Activated CD4-positive, alpha-beta T cell treated with anti-CD3 and anti-CD28 coated beads, Interleukin-2, amount 10 ng/mL, durations not matched to agents 24 days and 14 days (primary cell): ENCODE measurements around the gene TSHZ1. TPM values are rescaled to one million over a fixed set of nuclear protein-coding genes. Genes with fewer than 3 reads are reported as not detected.

ENCODE experiments used
- DNase-seq: peaks from one replicate; pipeline ENCODE4 v3.0.0; 2022
- H3K27ac Mint-ChIP-seq: one replicate; pipeline ENCODE4 v1.8.0; 2022; ENCODE audit warnings: mild to moderate bottlenecking, mixed read lengths
- H3K27me3 Mint-ChIP-seq: one replicate; pipeline ENCODE4 v1.8.0; 2022; ENCODE audit warnings: mixed read lengths
- H3K36me3 Mint-ChIP-seq: one replicate; pipeline ENCODE4 v1.8.0; 2022; ENCODE audit warnings: low read depth, mild to moderate bottlenecking, mixed read lengths
- H3K4me1 Mint-ChIP-seq: one replicate; pipeline ENCODE4 v1.8.0; 2021; ENCODE audit warnings: mixed read lengths
- H3K4me3 Mint-ChIP-seq: one replicate; pipeline ENCODE4 v1.8.0; 2022; ENCODE audit warnings: mild to moderate bottlenecking, moderate library complexity, mixed read lengths
- H3K9me3 Mint-ChIP-seq: one replicate; pipeline ENCODE4 v1.8.0; 2021; ENCODE audit warnings: mixed read lengths
- intact Hi-C: fragments of 100-400 bp; cut with micrococcal nuclease; formaldehyde crosslinking; loops from one replicate; pipeline ENCODE4 v1.15.1; 2023
- total RNA-seq: library from RNA; stranded (reverse); gene quantifications from 2 replicates; pipeline ENCODE4 v1.2.3, GENCODE V29; 2022

The TSHZ1 gene
- total RNA-seq, 1 donor from 2014 or later = 12.4 TPM

DNA sequence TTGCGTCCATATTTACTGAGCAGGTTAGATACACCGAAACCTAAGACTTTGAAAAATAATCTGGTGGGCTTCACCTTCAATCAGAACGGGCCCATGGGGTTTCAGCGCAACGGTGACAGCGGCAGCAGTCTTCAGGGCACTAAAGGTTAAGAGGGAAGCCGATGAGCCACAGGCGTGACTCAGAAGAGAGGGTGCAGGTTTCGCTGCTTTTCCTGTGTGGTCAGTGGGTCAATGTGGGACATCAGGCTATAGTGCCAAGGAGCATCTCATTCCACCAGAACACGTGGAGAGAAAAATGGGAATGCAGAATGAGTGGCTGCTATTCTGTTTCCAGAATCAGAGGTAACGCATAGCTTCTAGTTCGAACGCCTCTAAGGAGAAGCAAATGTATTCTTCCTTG, 10.5 kb upstream of the TSHZ1 start:
- H3K27ac Mint-ChIP-seq = no peak overlapping the region
- intact Hi-C loops = no loop called here
- no peaks in the 10 kb centered on the region for H3K9me3 Mint-ChIP-seq
- no peak for DNase-seq
- no peak overlapping the region for H3K4me3 Mint-ChIP-seq
- H3K27me3 Mint-ChIP-seq = peaks cover 6% of the 10 kb centered on the region
- peaks cover 3% of the 10 kb centered on the region for H3K4me1 Mint-ChIP-seq
- H3K36me3 Mint-ChIP-seq = peaks cover 20% of the 10 kb centered on the region

DNA sequence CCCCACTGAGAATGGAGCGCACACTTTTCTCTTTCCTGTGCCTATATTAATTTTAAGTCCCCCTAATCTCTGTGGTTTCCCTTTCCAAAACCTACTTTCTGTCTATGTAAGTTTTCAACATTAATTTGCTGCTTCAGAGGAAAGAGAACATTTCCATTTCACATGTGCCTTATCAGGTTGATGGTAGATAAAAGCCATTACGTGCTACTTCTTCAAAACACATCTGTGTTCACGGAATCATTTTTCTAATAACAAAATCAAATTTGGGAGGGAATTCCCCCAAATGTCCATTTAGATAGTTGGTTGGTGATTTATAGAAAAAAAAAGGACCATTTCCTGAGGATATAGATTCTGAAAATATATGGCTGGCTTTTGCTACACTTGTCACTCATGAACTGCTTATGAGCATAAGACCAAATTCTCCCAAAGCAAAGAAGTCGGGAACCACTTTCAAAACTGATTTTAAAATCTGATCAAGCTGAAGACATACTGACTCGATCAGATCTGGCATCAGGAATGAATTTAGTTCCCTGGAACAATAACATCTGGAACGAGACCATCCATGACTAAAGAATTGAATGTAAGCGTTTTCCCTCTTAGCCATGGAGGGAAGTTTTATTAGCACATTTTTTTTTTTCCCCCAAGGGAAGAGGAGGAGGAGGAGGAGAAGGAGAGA, 9.9 kb upstream of the TSHZ1 start:
- no peak overlapping the region for H3K4me3 Mint-ChIP-seq
- no peak overlapping the region for H3K27ac Mint-ChIP-seq
- H3K36me3 Mint-ChIP-seq = peaks cover 23% of the 10 kb centered on the region
- DNase-seq = no peak
- H3K9me3 Mint-ChIP-seq = no peaks in the 10 kb centered on the region
- intact Hi-C loops = no loop called here
- H3K4me1 Mint-ChIP-seq = peaks cover 9% of the 10 kb centered on the region
- H3K27me3 Mint-ChIP-seq = peaks cover 12% of the 10 kb centered on the region

DNA sequence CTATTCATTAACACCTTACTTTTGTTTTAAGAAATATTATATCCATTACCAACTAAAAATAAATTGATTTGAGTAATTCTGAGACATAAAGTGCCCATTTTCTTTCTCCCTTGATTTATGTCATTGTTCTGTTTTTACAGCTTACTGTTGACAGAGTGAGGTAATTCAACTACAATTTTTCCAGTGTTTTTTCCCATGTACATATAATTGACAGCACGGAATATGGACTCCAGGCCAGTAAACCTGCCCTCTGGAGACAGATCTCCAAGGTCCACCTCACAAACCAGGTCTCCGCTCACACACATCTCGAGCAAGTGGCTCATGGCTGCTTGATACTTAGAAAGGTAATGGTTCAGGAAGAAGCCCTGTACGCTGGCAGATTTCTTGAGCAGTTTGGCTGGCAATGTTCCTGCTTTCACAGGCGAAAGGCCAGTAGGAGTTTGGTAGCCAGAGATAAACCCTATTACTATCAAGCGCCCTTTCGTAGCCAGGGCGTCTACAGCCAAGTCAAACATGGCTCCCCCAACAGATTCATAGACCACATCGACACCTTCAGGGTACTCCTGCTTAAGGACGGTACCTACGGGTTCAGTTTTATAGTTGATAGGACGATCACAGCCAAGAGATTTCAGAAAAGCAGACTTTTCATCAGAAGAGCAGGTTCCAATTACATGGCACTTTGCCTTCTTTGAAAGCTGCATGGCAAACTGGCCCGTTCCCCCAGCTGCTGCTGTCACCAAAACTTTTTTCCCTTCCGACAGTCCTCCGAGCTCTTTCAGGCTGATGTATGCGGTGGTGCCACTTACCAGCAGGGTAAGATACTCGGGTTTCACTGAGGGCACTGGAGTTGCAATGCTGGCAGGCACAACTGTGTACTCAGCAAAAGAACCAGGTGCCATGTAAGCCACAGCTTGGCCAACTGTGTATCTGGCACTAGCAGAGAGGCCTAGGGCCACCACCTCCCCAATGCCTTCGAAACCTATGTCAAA, 9.0 kb upstream of the TSHZ1 start:
- no peak for DNase-seq

DNA sequence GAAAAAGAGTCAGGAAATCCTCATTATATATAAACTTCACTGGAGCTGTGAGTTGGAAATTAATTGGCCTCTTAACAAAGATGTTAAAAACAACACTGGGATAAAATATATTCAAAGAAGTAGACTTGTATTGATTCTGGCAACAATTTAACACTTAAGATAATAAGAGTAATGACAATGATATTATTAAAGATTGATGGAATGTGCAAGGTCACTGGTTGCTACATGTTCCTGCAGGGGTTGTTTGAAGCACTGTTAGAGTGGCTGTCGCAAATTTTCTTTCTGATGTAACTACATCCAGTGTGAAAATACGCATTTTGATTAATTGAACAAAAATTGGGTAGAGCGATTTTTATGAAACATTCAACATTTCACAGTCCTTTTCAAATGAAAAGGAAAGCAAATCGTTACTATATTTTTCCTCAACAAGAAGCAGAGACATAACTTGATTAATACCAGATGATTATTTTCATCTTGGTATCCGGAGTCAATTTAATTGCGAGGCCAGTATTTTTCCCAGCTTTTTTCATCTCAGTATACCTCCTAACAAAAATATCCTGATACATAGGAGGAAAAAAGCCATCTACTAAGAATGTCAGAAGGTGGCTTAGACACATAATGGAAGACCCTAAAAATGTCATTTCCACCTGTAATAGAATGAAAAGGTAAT, 7.8 kb upstream of the TSHZ1 start:
- H3K36me3 Mint-ChIP-seq = peaks cover 30% of the 10 kb centered on the region
- no peak overlapping the region for H3K27ac Mint-ChIP-seq
- no peak for DNase-seq
- peaks cover 22% of the 10 kb centered on the region for H3K4me1 Mint-ChIP-seq
- intact Hi-C loops = no loop called here
- peaks cover 28% of the 10 kb centered on the region for H3K27me3 Mint-ChIP-seq
- no peaks in the 10 kb centered on the region for H3K9me3 Mint-ChIP-seq
- no peak overlapping the region for H3K4me3 Mint-ChIP-seq

More for the DNA sequence above, 9.0 kb upstream of the TSHZ1 start:
- H3K9me3 Mint-ChIP-seq = no peaks in the 10 kb centered on the region
- intact Hi-C loops = no loop called here
- no peak overlapping the region for H3K4me3 Mint-ChIP-seq
- H3K27me3 Mint-ChIP-seq = peaks cover 20% of the 10 kb centered on the region
- peaks cover 25% of the 10 kb centered on the region for H3K36me3 Mint-ChIP-seq
- H3K4me1 Mint-ChIP-seq = peaks cover 14% of the 10 kb centered on the region
- no peak overlapping the region for H3K27ac Mint-ChIP-seq

DNA sequence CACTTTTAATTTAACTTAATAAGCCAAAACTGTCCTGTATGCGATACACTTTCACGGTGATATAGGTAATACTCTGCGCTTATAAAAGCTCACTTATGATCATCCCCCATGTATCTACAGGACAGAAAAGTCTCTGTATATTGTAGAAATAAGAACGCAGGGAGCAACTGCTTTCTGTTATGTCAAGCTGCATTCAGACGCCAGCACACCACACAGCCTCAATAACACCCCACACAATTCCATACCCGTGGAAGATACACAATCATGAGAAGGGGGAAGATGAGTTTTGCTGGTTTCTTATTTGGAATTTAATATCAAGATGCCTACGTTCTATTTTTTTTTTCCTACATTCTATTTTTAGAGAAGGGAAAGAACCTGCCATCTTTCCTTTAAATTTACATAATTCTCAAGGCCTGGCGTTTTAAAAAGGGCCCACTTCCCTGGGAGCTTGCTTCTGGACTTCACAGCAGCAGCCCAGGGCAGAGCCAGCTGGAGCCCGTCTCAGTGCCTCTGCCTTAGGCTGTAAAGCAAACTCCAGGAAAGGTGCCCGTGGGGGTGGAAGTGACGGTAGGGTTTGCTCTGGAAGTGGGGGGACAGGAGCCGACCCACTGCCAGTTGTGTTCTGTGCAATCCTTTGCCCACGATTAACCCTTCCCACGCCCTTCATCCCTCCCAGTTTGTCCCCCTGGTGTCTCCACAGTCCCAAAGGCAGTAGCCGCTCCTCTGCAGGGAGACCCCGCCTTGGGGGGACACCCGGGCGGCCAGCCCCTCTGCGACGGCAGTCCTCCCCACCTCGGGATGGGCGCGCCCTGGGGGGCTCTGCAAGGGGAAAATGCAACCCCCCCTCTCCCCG, 7.0 kb upstream of the TSHZ1 start:
- no peaks in the 10 kb centered on the region for H3K9me3 Mint-ChIP-seq
- intact Hi-C loops = no loop called here
- peaks cover 26% of the 10 kb centered on the region for H3K4me1 Mint-ChIP-seq
- peaks cover 28% of the 10 kb centered on the region for H3K27me3 Mint-ChIP-seq
- H3K36me3 Mint-ChIP-seq = peaks cover 30% of the 10 kb centered on the region
- H3K4me3 Mint-ChIP-seq = no peak overlapping the region
- no peak for DNase-seq
- H3K27ac Mint-ChIP-seq = no peak overlapping the region

DNA sequence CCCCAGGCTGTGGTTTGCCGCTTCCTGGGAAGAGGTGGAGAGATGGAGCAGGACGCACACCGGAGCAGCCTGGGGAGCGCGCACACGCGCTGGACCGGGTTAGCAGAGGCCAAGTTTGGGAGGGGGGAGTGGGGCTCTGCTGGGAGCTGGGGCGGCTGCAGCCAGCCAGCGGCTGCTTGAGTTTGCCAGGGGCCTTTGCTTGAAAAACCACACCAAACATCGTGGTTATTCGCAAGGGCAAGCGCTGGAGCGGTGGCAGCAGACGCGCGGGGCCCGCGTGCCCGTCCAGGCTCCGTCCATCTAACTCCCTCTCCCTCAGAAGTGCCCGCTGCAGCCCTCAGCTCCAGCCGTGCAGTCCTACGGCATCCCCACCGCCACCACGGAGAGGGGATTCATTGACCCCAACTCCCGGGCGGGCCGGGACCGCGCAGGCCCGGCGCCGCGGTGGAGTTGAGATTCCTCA, 6.3 kb upstream of the TSHZ1 start:
- Mint-ChIP-seq H3K4me3 (no peak overlapping the region), H3K27me3 (peaks cover 28% of the 10 kb centered on the region), H3K4me1 (peaks cover 26% of the 10 kb centered on the region), H3K36me3 (peaks cover 30% of the 10 kb centered on the region), H3K27ac (no peak overlapping the region), H3K9me3 (no peaks in the 10 kb centered on the region)
- intact Hi-C loops = no loop called here
- DNase-seq = no peak

DNA sequence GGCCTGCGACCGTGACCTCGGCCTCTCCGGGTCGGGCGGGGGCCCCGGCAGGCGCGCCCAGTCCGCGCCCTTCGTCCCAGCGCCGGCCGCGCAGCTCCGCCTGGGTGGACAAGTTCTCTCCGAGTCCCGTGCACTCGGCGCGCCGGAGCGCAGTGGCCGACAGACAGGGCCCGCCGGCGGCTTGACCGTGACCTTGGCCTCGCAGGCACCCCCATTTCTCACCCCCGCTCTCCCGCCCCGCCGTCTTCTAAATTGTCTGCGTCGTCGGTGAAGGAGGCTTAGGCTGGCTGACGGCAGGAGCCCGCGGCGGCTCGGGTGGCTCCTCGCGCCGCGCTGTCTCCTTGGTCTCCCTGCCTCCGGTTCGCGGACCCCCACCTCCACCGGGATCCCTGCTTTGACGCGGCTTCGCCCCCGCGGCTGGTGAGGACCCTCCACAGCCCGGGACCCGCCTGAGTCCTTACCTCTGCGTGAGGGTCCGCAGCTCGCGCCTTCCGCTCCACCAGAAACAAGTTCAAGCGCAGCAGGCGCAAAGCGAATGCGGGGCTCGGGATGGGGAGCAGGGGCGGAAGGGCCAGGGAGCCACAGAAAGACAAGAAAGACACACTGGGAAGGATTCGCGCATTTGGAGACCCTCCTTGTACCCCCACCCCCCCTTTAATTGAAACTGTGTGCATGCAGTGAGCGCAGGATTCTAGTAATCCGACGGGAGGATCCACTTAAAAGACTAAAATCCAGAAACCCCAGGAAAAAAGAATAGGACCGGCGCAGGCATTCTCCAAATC, 5.7 kb upstream of the TSHZ1 start:
- no peak for DNase-seq
- H3K36me3 Mint-ChIP-seq = peaks cover 30% of the 10 kb centered on the region
- H3K27ac Mint-ChIP-seq = no peak overlapping the region
- peaks cover 27% of the 10 kb centered on the region for H3K4me1 Mint-ChIP-seq
- intact Hi-C loops = loop anchor here (5.0 kb wide), 2 partner anchors 213 to 553 kb away; no protein-coding TSS in a partner anchor
- H3K4me3 Mint-ChIP-seq = peak overlapping the region; percentile 61
- H3K9me3 Mint-ChIP-seq = no peaks in the 10 kb centered on the region
- H3K27me3 Mint-ChIP-seq = peaks cover 28% of the 10 kb centered on the region

DNA sequence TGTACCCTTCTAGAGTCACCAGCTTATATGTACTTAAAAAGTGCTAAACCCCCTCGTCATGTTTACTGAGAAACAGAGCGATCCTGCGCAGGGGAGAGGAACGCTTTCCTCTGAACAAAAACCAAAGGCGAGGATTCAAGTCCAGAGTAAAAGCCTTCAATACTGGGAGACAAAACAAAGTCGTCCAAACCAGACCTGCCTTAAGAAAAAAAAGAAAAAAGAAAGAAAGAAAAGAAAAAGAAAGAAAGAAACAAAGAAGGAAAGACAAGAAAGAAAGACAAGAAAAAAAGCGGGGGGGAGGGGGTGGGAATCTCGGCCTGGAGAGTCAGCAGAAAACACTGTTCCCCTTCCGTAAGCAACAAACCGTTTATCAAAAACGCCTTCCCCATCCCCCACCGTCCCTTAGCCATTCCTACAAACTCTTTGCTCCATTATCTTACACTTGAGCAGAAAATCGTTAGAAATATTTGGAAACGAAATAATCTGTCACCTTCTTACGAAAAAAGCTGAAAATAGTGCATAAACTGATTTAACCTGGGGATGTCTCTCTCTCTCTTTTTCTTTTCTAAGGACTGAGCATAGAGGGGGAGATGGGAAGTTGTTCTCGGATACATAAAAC, 5.0 kb upstream of the TSHZ1 start:
- Mint-ChIP-seq H3K36me3 (peaks cover 28% of the 10 kb centered on the region), H3K4me1 (peaks cover 31% of the 10 kb centered on the region), H3K27me3 (peaks cover 28% of the 10 kb centered on the region), H3K9me3 (no peaks in the 10 kb centered on the region), H3K27ac (no peak overlapping the region), H3K4me3 (peak overlapping the region; percentile 61)
- intact Hi-C loops = loop anchor here (5.0 kb wide), 2 partner anchors 213 to 553 kb away; no protein-coding TSS in a partner anchor
- no peak for DNase-seq

DNA sequence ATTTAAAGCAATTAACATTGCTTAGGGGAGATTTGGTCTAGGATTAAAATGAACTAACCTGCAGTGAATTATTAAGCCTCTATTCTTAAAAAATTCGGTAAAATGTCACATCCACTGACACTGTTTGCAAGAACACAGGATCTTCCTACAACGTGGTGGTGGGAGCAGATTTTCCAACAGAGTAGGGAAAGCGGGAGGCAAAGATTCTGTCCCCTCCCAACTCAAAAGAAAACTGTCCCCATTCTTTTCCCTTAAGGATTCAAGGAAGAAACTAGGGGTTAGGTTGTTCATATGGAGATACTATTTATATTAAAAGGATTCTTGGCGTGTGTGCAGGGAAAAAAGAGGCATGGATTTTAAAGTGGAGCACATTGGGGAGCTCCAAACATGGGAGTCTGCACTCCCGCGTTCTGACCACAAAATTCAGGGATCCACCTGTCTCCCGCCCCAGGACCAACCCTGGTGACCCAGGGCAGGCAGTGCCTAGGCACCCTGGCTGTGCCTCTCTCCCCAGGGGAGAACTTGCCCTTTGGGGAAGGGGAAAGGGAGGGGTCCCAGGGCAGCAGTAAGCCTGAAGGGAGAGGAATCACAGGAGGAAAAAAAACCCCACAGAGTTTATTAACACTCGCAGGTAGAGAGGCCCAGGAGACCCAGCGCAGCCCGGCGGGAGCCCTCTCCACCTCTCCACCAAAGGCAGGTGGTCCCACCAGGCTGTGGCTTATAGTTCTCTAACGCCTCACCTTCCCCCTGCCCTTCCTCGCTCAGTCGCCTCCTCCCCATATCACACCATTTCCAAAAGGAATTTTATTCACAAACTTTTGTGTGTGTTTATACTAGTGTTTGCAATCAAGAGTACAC, 3.9 kb upstream of the TSHZ1 start:
- no peak for DNase-seq
- Mint-ChIP-seq H3K9me3 (no peaks in the 10 kb centered on the region), H3K27ac (peak overlapping the region; percentile 93), H3K36me3 (peaks cover 24% of the 10 kb centered on the region), H3K27me3 (peaks cover 28% of the 10 kb centered on the region), H3K4me1 (peaks cover 33% of the 10 kb centered on the region), H3K4me3 (peak overlapping the region; percentile 91)
- intact Hi-C loops = loop anchor here (1.0 to 5.0 kb wide), 3 partner anchors 136 to 554 kb away; no protein-coding TSS in a partner anchor

DNA sequence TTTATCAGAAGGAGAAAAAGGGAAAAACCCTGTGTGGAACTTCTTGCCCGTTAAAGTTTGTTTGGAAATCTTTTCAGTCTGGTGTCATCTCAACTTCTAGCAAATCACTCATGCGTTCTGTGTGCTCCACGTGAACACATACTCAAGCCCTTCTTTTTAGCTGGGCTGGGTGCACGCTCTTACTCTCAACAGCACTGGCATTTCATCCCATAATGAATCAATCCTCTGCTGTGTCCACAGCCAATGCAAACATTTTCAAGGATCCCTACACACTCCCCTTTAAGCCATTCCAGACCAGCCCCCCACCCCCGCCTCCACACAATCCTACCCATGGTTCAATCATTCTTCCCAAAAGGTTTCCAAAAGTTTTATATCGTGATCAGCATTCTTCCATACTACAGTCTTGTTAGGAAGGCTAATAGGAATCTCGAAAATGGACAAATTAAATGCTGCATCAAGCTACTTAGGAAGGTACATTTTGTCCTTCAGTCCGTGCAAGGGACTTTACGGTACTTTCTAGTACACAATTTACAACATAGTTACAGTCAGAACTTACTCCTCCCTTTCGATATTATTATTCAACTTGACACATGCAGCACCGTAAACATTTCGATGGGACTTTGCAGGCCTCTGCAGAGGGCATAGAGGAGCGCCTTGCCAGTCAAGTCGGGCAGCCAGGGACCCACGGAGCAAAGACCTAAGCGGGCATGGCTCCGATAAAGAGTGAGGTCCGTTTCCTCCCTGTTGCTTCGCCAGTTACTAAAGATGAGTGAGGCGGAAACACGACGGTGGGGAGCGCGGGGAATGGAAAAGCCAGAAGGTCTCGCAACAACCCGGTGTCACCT, 3.1 kb upstream of the TSHZ1 start:
- no peak for DNase-seq
- intact Hi-C loops = loop anchor here (1.0 to 5.0 kb wide), 4 partner anchors 137 to 611 kb away; partner anchors contain the start of gene ZNF407
- Mint-ChIP-seq H3K27ac (peak overlapping the region; percentile 93), H3K27me3 (peaks cover 28% of the 10 kb centered on the region), H3K4me1 (peaks cover 35% of the 10 kb centered on the region), H3K9me3 (no peaks in the 10 kb centered on the region), H3K4me3 (peak overlapping the region; percentile 91), H3K36me3 (peaks cover 22% of the 10 kb centered on the region)
